Activated naive CD4-positive, alpha-beta T cell treated with anti-CD3 and anti-CD28 coated beads, Interleukin-2, amount 50 U/mL, for 24 hours (primary cell): ENCODE data around the gene NPPA.

ENCODE experiments used
- H3K27ac Mint-ChIP-seq: one replicate; pipeline ENCODE4 v1.8.0; 2021; ENCODE audit warnings: mild to moderate bottlenecking, mixed read lengths
- H3K27me3 Mint-ChIP-seq: one replicate; pipeline ENCODE4 v1.8.0; 2021; ENCODE audit warnings: mixed read lengths
- H3K36me3 Mint-ChIP-seq: one replicate; pipeline ENCODE4 v1.8.0; 2021; ENCODE audit warnings: mixed read lengths
- H3K4me1 Mint-ChIP-seq: one replicate; pipeline ENCODE4 v1.8.0; 2021; ENCODE audit warnings: mixed read lengths
- H3K4me3 Mint-ChIP-seq: one replicate; pipeline ENCODE4 v1.8.0; 2021; ENCODE audit warnings: mild to moderate bottlenecking, mixed read lengths
- H3K9me3 Mint-ChIP-seq: one replicate; pipeline ENCODE4 v1.8.0; 2021; ENCODE audit warnings: mixed read lengths

Gene NPPA

DNA sequence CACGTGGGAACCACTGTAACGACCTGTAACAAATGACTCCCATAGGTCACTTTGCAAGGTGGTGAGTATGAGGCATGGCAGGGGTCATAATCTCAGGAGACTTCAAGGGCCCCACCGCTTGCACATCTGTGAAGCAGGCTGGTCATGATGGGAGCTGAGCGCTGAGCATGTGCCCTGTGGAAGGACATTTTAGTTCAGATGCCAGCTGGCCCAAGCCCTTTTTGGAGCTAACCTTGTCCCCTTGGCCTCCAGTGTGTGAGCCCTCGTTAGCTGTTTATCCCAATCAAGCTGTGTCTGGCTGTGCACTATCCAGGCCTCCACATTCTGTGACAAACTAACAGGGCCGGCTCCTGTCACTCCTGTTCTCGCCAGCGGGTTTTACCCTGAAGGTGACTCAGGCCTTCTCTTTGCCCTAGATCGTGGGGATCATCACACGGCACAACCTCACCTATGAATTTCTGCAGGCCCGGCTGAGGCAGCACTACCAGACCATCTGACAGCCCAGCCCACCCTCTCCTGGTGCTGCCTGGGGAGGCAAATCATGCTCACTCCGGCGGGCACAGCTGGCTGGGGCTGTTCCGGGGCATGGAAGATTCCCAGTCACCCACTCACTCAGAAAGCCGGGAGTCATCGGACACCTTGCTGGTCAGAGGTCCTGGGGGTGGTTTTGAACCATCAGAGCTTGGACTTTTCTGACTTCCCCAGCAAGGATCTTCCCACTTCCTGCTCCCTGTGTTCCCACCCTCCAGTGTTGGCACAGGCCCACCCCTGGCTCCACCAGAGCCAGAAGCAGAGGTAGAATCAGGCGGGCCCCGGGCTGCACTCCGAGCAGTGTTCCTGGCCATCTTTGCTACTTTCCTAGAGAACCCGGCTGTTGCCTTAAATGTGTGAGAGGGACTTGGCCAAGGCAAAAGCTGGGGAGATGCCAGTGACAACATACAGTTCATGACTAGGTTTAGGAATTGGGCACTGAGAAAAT is 7.6 kb downstream of the NPPA start:
- no peak overlapping the region for H3K27ac Mint-ChIP-seq
- H3K27me3 Mint-ChIP-seq, result no peaks in the 10 kb centered on the region
- peaks cover 6% of the 10 kb centered on the region for H3K4me1 Mint-ChIP-seq
- no peak overlapping the region for H3K4me3 Mint-ChIP-seq
- no peaks in the 10 kb centered on the region for H3K9me3 Mint-ChIP-seq
- H3K36me3 Mint-ChIP-seq, result peaks cover 14% of the 10 kb centered on the region

DNA sequence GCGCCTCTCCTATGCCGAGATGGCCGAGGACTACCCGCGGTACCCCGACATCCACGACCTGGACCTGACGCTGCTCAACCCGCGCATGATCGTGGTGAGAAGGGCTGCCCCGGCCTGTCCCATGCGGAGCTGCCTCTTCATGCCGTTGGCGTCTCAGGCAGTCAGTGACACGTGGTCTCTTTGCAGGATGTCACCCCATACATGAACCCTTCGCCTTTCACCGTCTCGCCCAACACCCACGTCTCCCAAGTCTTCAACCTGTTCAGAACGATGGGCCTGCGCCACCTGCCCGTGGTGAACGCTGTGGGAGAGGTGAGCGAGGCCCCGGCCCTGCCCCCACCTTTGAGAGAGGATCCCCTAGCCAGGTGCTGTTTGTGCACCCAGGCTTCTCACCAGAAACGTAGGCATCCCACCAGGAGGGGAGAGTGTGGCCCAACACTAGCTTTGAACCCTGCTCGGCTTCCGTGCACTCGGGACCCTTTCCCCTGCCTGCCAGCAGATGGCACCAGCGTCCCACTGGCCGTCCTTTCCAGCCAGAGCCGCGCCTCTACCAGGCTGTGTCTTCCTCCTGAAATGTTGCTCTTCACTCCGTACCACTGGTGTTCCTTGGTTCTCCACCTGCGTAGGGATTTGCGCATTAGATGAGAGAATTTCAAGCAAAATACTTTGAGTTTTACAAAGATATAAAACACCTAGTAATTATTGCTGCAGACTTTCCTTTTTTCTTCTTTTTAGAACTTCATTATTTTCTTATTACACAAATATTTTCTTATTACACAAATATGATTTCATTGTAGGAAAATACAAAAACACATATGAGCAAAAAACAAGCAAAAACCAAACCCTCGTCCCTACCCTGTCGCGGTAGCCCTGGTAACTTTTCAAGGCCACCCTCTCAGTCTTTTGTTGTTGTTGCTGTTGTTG is 9.0 kb downstream of the NPPA start:
- Mint-ChIP-seq H3K27ac (no peak overlapping the region), H3K27me3 (no peaks in the 10 kb centered on the region)

DNA sequence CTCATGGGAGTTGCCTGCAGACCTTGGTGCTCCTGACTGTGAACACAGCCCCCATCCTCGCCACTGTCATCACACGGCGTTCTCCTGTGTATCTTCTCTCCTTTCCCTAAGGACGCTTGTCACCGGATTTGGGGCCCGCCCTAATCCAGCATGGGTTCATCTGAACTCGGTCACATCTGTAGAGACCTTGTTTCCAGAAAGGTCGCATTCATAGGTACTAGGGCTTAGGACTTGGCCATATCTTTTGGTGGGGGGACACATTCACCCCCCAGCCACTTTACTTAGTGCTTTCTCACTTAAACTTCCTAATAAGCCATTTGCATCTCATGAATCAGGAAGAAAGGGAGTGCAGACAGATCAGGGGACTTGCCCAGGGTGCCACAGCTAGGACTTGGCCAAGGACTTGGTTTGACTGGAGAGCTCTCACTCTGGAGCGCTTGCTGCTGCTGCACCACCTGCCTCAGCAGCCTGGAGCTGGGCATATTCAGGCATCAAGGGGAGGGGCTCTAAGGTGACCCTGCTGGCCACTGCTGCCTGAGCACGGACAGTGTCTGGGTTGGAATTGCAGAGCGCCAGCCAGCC is 9.7 kb downstream of the NPPA start:
- Mint-ChIP-seq H3K4me3 (no peak overlapping the region), H3K4me1 (peaks cover 6% of the 10 kb centered on the region), H3K9me3 (no peaks in the 10 kb centered on the region), H3K27me3 (no peaks in the 10 kb centered on the region), H3K27ac (no peak overlapping the region), H3K36me3 (peaks cover 6% of the 10 kb centered on the region)

More for the DNA sequence above, 9.0 kb downstream of the NPPA start:
- H3K4me1 Mint-ChIP-seq, result peaks cover 6% of the 10 kb centered on the region
- H3K9me3 Mint-ChIP-seq, result no peaks in the 10 kb centered on the region
- no peak overlapping the region for H3K4me3 Mint-ChIP-seq
- peaks cover 9% of the 10 kb centered on the region for H3K36me3 Mint-ChIP-seq

DNA sequence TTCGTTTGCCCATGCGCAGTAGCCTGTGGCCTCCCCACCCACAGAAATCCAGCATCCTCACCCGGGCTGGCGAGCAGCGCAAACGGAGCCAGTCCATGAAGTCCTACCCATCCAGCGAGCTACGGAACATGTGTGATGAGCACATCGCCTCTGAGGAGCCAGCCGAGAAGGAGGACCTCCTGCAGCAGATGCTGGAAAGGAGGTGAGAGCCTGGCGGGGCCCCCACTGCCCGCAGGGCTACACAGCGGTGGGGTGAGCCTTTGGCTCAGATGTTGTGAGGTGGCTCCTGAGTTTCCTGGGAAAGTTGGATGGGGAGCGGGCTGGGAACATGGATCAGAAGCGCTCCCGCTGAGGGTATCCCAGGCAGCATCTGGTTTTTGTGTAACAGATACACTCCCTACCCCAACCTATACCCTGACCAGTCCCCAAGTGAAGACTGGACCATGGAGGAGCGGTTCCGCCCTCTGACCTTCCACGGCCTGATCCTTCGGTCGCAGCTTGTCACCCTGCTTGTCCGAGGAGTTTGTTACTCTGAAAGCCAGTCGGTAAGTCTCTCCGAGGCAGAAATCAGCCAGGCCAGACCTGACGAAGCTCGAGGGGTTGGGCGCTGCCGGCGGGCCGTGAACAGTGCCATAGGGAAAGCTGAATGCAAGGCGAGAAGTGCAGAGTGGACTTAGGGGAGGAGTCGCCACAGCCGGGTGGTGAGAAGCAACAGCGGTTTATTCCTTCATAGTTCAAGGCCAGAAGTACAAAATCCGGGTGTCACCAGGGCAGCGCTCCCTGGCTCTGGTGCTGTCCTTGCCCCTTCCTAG is 10.4 kb downstream of the NPPA start:
- H3K9me3 Mint-ChIP-seq, result no peaks in the 10 kb centered on the region
- H3K4me1 Mint-ChIP-seq, result peaks cover 6% of the 10 kb centered on the region
- H3K27me3 Mint-ChIP-seq, result no peaks in the 10 kb centered on the region
- H3K27ac Mint-ChIP-seq, result no peak overlapping the region
- H3K36me3 Mint-ChIP-seq, result peaks cover 6% of the 10 kb centered on the region
- no peak overlapping the region for H3K4me3 Mint-ChIP-seq

DNA sequence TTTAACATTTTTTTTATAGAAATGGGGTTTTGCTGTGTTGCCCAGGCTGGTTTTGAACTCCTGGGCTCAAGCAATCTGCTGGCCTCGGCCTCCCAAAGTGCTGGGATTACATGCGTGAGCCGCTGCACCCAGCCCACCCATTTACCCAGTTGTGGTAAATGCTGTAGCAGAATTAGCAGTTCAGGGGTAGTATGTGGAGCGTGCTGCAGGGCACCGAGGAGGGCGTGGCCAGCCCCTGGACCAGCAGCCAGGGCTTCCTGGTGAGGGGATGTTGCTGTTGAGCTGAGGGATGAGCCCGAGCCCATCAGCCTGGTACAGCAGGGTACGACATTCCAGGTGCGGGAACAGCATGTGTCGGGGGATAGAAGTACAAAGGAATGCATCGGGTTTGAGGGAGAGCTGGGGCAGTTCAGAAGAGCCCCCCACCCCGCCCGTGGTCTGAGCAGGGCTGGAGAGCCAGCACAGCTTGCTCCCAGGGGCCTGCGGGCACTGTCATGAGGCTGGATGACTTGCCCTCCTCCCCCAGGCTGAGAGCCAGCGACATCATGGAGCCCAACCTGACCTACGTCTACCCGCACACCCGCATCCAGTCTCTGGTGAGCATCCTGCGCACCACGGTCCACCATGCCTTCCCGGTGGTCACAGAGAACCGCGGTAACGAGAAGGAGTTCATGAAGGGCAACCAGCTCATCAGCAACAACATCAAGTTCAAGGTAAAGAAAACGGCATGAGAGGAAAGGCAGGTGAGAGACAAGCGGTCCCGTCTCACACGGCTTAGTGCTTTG is 11.9 kb downstream of the NPPA start:
- H3K9me3 Mint-ChIP-seq, result no peaks in the 10 kb centered on the region
- peaks cover 6% of the 10 kb centered on the region for H3K4me1 Mint-ChIP-seq
- H3K4me3 Mint-ChIP-seq, result no peak overlapping the region
- H3K36me3 Mint-ChIP-seq, result peaks cover 4% of the 10 kb centered on the region
- H3K27ac Mint-ChIP-seq, result no peak overlapping the region
- H3K27me3 Mint-ChIP-seq, result no peaks in the 10 kb centered on the region

DNA sequence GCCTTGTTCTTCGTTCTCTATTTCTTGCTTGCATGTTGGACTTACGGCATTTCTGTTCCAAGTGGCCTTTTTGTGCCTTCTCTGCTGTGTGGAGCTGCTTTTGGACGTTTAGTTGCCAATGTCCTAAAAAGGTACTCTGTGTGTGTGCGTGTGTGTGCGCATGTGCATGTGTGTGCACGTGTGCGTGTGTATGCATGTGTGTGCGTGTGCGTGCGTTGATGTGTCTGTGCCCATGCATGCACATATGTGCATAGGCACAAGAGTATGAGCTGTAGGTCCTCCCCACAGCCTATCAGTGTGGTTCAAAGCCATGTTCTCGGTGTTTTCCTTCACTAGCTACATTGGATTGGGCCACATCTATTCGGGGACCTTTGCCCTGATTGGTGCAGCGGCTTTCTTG is 13.7 kb downstream of the NPPA start:
- Mint-ChIP-seq H3K9me3 (no peaks in the 10 kb centered on the region), H3K36me3 (peaks cover 4% of the 10 kb centered on the region), H3K4me3 (no peak overlapping the region), H3K27me3 (no peaks in the 10 kb centered on the region), H3K27ac (no peak overlapping the region), H3K4me1 (peaks cover 5% of the 10 kb centered on the region)

DNA sequence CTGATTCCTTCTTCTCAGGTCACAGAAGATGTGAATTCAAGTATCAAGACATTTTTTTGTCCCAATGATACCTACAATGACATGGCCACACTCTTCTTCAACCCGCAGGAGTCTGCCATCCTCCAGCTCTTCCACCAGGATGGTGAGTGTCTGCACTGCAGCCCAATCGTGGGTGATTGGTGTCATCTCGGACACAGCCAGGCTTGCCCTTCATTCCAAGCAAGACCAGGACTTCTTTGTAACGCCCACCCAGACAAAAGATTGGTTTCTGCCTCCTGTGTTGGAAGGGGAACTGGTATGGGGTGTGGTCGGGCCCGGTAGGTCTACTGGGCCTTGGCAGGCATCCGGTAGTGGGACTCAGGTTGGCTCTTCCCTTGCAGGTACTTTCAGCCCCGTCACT is 14.1 kb downstream of the NPPA start:
- Mint-ChIP-seq H3K36me3 (peaks cover under 1% of the 10 kb centered on the region), H3K27ac (no peak overlapping the region)

DNA sequence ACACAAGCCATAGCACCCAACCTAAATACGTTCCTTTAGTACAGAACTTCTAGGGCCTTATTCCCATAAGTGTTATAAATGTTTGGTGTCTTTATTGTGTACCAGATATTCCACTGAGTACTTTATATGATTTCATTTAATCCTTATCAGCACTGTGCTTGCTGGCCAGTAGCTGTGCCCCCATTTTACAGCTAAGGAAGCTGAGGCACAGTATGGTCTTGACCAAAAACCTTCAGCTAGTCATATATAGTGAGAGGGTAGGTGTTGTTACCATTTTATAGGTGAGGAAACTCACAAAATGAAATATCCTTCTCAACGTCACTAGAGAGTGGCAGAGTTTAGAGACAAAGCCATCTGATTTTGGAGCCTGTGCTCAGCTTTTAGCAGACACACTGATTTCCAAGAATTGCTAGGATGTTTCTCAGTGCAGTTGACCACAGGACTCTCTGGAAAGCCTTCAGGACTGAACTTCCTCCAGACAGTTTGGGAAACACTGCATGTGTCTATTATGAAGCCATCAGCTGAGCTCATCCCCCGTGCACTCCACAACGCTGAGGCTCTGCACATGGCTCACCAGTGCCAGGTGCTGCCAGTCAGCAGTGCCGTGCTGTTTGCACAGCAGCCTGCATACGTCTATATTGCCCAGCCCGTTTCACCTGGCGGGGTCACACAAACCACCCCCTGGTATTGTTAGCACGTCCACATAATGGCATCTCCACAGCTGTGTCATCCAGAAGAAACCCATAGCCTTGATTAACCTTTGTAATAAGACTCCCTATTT is 15.4 kb downstream of the NPPA start:
- H3K4me3 Mint-ChIP-seq, result no peak overlapping the region
- H3K27ac Mint-ChIP-seq, result no peak overlapping the region
- H3K36me3 Mint-ChIP-seq, result no peaks in the 10 kb centered on the region
- H3K4me1 Mint-ChIP-seq, result no peaks in the 10 kb centered on the region
- no peaks in the 10 kb centered on the region for H3K27me3 Mint-ChIP-seq
- no peaks in the 10 kb centered on the region for H3K9me3 Mint-ChIP-seq

More for the DNA sequence above, 14.1 kb downstream of the NPPA start:
- H3K4me3 Mint-ChIP-seq, result no peak overlapping the region
- peaks cover under 1% of the 10 kb centered on the region for H3K4me1 Mint-ChIP-seq
- H3K27me3 Mint-ChIP-seq, result no peaks in the 10 kb centered on the region
- no peaks in the 10 kb centered on the region for H3K9me3 Mint-ChIP-seq

DNA sequence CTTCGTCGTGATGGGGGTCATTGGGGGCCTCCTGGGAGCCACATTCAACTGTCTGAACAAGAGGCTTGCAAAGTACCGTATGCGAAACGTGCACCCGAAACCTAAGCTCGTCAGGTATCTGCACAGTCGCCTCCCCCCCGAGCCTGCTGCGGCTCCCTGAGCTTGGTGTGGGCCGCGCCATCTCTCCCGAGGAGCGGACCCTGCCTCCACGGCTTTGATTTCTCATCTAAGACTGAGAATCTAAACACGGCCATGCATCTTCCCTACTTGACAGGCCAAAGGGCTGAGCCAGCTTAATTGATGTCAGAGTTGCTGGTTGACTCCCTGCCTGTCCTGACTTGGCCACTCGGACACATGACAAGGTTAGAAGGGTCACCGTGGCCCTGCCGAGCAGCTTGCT is 19.1 kb downstream of the NPPA start:
- Mint-ChIP-seq H3K27me3 (no peaks in the 10 kb centered on the region), H3K9me3 (no peaks in the 10 kb centered on the region), H3K4me3 (no peak overlapping the region), H3K27ac (no peak overlapping the region), H3K4me1 (no peaks in the 10 kb centered on the region), H3K36me3 (no peaks in the 10 kb centered on the region)

DNA sequence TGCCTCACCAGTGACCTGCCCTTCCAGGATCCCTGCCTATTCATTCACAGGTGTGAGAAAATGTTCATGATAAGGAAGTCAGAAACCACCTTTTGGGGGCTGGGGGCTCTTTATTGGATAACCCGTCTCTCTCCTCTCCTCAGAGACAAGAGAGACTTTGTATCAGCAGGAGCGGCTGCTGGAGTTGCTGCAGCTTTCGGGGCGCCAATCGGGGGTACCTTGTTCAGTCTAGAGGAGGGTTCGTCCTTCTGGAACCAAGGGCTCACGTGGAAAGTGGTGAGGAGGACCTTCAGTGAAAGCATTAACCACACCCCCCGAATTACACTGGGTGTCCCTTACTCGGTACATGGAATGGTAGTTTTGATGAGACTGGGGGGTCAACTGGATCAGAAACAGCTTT is 20.6 kb downstream of the NPPA start:
- Mint-ChIP-seq H3K27ac (no peak overlapping the region), H3K4me3 (no peak overlapping the region), H3K9me3 (no peaks in the 10 kb centered on the region), H3K4me1 (no peaks in the 10 kb centered on the region), H3K27me3 (no peaks in the 10 kb centered on the region), H3K36me3 (no peaks in the 10 kb centered on the region)

DNA sequence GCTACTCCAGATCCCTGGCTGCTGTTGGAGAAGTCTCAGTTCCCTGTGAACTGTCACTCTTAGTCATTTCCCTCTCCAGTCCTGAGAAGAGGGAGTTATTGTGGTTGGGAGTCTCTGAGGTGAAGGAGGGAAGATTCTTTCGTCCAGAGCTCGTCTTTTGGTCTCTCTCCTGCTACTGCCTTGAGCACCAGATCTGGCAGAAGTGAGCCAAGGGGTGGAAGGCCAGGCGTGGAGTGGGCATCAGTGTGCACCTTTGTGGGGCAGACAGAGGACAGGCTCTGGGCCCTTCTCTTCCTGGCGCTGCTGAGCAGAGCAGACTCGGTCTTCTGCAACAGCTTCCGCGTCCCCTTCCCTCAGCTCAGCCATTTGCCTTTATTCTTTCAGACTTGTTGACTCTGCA is 22.5 kb downstream of the NPPA start:
- H3K27me3 Mint-ChIP-seq, result no peaks in the 10 kb centered on the region
- no peaks in the 10 kb centered on the region for H3K4me1 Mint-ChIP-seq

DNA sequence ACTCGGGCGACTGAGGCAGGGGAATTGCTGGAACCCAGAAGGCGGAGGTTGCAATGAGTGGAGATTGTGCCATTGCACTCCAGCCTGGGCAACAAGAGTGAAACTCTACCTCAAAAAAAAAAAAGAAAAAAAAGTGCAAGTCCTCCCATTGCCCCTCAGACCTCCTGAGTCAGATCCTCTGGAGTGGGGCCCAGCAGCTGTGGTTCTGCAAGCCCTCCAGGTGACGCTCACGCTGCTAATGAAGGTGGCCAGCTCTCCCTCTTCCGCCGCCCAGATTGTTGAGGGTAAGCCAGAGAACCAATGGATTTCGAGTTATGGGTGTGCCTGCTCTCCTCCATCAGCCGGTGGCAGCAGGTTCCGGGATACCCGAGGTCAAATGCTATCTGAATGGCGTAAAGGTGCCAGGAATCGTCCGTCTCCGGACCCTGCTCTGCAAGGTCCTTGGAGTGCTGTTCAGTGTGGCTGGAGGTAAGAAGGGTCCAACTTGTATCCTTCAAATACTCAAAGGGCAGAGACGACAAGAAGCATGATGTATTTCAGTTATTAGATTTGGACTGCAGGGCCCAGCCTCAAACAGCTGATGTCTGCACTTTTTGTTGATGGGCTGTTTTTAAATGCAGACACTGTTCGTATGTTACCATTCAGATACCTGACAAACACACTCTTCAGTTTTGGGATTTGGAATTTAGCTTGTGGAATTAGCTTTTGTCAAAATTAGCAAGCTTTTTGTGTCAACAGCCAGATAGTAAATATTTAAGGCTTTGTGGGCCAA is 24.0 kb downstream of the NPPA start:
- H3K9me3 Mint-ChIP-seq, result no peaks in the 10 kb centered on the region
- no peaks in the 10 kb centered on the region for H3K4me1 Mint-ChIP-seq
- no peak overlapping the region for H3K27ac Mint-ChIP-seq
- H3K27me3 Mint-ChIP-seq, result no peaks in the 10 kb centered on the region
- peaks cover 9% of the 10 kb centered on the region for H3K36me3 Mint-ChIP-seq
- H3K4me3 Mint-ChIP-seq, result no peak overlapping the region

More for the DNA sequence above, 22.5 kb downstream of the NPPA start:
- H3K4me3 Mint-ChIP-seq, result no peak overlapping the region
- no peak overlapping the region for H3K27ac Mint-ChIP-seq
- H3K9me3 Mint-ChIP-seq, result no peaks in the 10 kb centered on the region
- H3K36me3 Mint-ChIP-seq, result peaks cover 1% of the 10 kb centered on the region

DNA sequence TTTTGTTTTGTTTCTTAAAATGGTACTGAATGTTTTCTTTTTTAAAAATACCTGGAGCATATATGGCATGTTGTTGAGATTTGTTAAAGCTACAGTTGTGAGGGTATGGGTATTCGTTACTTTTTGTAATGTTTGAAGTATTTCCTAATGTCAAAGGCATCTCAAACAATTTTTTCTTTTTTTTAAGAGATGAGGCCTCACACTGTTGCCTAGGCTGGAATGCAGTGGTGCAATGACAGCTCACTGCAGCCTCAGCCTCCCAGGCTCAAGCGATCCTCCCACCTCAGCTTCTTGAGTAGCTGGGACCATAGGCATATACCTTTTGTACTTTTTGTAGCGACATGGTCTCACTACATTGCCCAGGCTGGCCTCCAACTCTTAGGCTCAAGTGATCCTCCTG is 25.5 kb downstream of the NPPA start:
- no peaks in the 10 kb centered on the region for H3K4me1 Mint-ChIP-seq
- peaks cover 12% of the 10 kb centered on the region for H3K36me3 Mint-ChIP-seq
- no peak overlapping the region for H3K4me3 Mint-ChIP-seq
- no peaks in the 10 kb centered on the region for H3K27me3 Mint-ChIP-seq
- H3K9me3 Mint-ChIP-seq, result no peaks in the 10 kb centered on the region
- H3K27ac Mint-ChIP-seq, result no peak overlapping the region
